Duodenal mucosa (tissue), 2 donors: ENCODE measurements around the gene SENP7.
A peak's percentile ranks its signal among the peaks of the same experiment; 100 is the strongest.

Experiments
- H3K27ac ChIP-seq: one replicate; pipeline ENCODE4 v1.7.0; 2013; ENCODE audit warnings: low read depth, low read length
- H3K27me3 ChIP-seq, 2 donors: one replicate each; pipeline ENCODE4 v1.7.0; 2013; ENCODE audit warnings: low read length in 2 of 2, control low read depth in 1 of 2; ENCODE audit not compliant: insufficient read depth in 2 of 2, control insufficient read depth in 1 of 2
- H3K36me3 ChIP-seq, 2 donors: one replicate each; pipeline ENCODE4 v1.7.0; 2013; ENCODE audit warnings: low read length in 2 of 2, control low read depth in 1 of 2; ENCODE audit not compliant: insufficient read depth in 2 of 2, control insufficient read depth in 1 of 2
- H3K4me1 ChIP-seq, 2 donors: one replicate each; pipeline ENCODE4 v1.7.0; 2013; ENCODE audit warnings: low read length in 2 of 2, control low read depth in 1 of 2; ENCODE audit not compliant: insufficient read depth in 2 of 2, control insufficient read depth in 1 of 2
- H3K4me3 ChIP-seq, 2 donors: one replicate each; pipeline ENCODE4 v1.7.0; 2013; ENCODE audit warnings: low read length in 2 of 2, low read depth in 1 of 2
- H3K9ac ChIP-seq, 2 donors: one replicate each; pipeline ENCODE4 v1.7.0; 2013; ENCODE audit warnings: low read length in 2 of 2, low read depth in 1 of 2
- H3K9me3 ChIP-seq, 2 donors: one replicate each; pipeline ENCODE4 v1.7.0; 2013; ENCODE audit warnings: low read length in 2 of 2, control low read depth in 1 of 2; ENCODE audit not compliant: control insufficient read depth in 1 of 2

The SENP7 gene

GRCh38 chr3:101387351-101387750 lies 125.7 kb downstream of the SENP7 start:
- H3K36me3 ChIP-seq: peaks cover 0 to 5% of the 10 kb centered on the region in 2 donors
- H3K27me3 ChIP-seq: no peaks in the 10 kb centered on the region
- no peak overlapping the region for H3K4me3 ChIP-seq
- H3K9me3 ChIP-seq: peaks cover 2 to 13% of the 10 kb centered on the region in 2 donors
- H3K9ac ChIP-seq: no peak overlapping the region
- peaks cover 0 to under 1% of the 10 kb centered on the region in 2 donors for H3K4me1 ChIP-seq
- no peak overlapping the region for H3K27ac ChIP-seq

GRCh38 chr3:101384426-101384825 lies 128.6 kb downstream of the SENP7 start:
- no peak overlapping the region for H3K27ac ChIP-seq
- H3K27me3 ChIP-seq: no peaks in the 10 kb centered on the region
- peaks cover 5 to 8% of the 10 kb centered on the region in 2 donors for H3K4me1 ChIP-seq
- H3K9ac ChIP-seq: no peak overlapping the region
- H3K9me3 ChIP-seq: peaks cover 0 to 11% of the 10 kb centered on the region in 2 donors
- H3K4me3 ChIP-seq: no peak overlapping the region
- H3K36me3 ChIP-seq: peaks cover 0 to 5% of the 10 kb centered on the region in 2 donors

- no peak overlapping the region for H3K4me3 ChIP-seq
- H3K27me3 ChIP-seq: no peaks in the 10 kb centered on the region
- H3K9me3 ChIP-seq: peaks cover 0 to 9% of the 10 kb centered on the region in 2 donors
- no peak overlapping the region for H3K27ac ChIP-seq
- H3K36me3 ChIP-seq: peaks cover 0 to 5% of the 10 kb centered on the region in 2 donors
- H3K4me1 ChIP-seq: peaks cover 5 to 8% of the 10 kb centered on the region in 2 donors
- no peak overlapping the region for H3K9ac ChIP-seq
Observed at GRCh38 chr3:101383656-101384055, 129.4 kb downstream of the SENP7 start.

- Histone ChIP-seq H3K4me3 (no peak overlapping the region), H3K27ac (no peak overlapping the region), H3K4me1 (peaks cover 5 to 12% of the 10 kb centered on the region in 2 donors), H3K9me3 (peaks cover 0 to 4% of the 10 kb centered on the region in 2 donors), H3K27me3 (no peaks in the 10 kb centered on the region), H3K36me3 (peaks cover 0 to 5% of the 10 kb centered on the region in 2 donors), H3K9ac (no peak overlapping the region)
Observed at GRCh38 chr3:101383156-101383575, 129.8 kb downstream of the SENP7 start.

GRCh38 chr3:101381809-101382208 lies 131.2 kb downstream of the SENP7 start:
- H3K4me1 ChIP-seq: peaks cover 16 to 25% of the 10 kb centered on the region in 2 donors
- peaks cover 0 to 4% of the 10 kb centered on the region in 2 donors for H3K9me3 ChIP-seq
- H3K27me3 ChIP-seq: no peaks in the 10 kb centered on the region
- H3K27ac ChIP-seq: no peak overlapping the region
- no peak overlapping the region for H3K9ac ChIP-seq
- no peak overlapping the region for H3K4me3 ChIP-seq
- H3K36me3 ChIP-seq: no peaks in the 10 kb centered on the region

GRCh38 chr3:101379658-101380376 lies 133.2 kb downstream of the SENP7 start:
- no peaks in the 10 kb centered on the region for H3K27me3 ChIP-seq
- H3K27ac ChIP-seq: no peak overlapping the region
- H3K9me3 ChIP-seq: peaks cover 0 to 4% of the 10 kb centered on the region in 2 donors
- H3K4me1 ChIP-seq: peaks cover 22 to 28% of the 10 kb centered on the region in 2 donors
- no peaks in the 10 kb centered on the region for H3K36me3 ChIP-seq
- no peak overlapping the region for H3K9ac ChIP-seq
- no peak overlapping the region for H3K4me3 ChIP-seq

- no peak overlapping the region for H3K4me3 ChIP-seq
- H3K27ac ChIP-seq: no peak overlapping the region
- no peak overlapping the region for H3K9ac ChIP-seq
- no peaks in the 10 kb centered on the region for H3K36me3 ChIP-seq
- no peaks in the 10 kb centered on the region for H3K27me3 ChIP-seq
- peaks cover 0 to 4% of the 10 kb centered on the region in 2 donors for H3K9me3 ChIP-seq
- peaks cover 22 to 28% of the 10 kb centered on the region in 2 donors for H3K4me1 ChIP-seq
Observed at GRCh38 chr3:101377796-101378195, 135.2 kb downstream of the SENP7 start.

GRCh38 chr3:101377209-101377608 lies 135.8 kb downstream of the SENP7 start:
- H3K4me1 ChIP-seq: peaks cover 20 to 28% of the 10 kb centered on the region in 2 donors
- no peak overlapping the region for H3K9ac ChIP-seq
- no peaks in the 10 kb centered on the region for H3K27me3 ChIP-seq
- peaks cover 0 to 4% of the 10 kb centered on the region in 2 donors for H3K9me3 ChIP-seq
- H3K36me3 ChIP-seq: no peaks in the 10 kb centered on the region
- no peak overlapping the region for H3K27ac ChIP-seq
- H3K4me3 ChIP-seq: no peak overlapping the region

GRCh38 chr3:101375586-101375985 lies 137.4 kb downstream of the SENP7 start:
- Histone ChIP-seq H3K36me3 (no peaks in the 10 kb centered on the region), H3K27ac (no peak overlapping the region), H3K9me3 (peaks cover 0 to 4% of the 10 kb centered on the region in 2 donors), H3K4me3 (peak overlapping the region in 1 of 2 donors; percentile 5), H3K27me3 (no peaks in the 10 kb centered on the region), H3K9ac (no peak overlapping the region), H3K4me1 (peaks cover 18 to 28% of the 10 kb centered on the region in 2 donors)

- Histone ChIP-seq H3K4me3 (no peak overlapping the region), H3K9me3 (peaks cover 0 to 5% of the 10 kb centered on the region in 2 donors), H3K36me3 (peaks cover 3 to 7% of the 10 kb centered on the region in 2 donors), H3K4me1 (no peaks in the 10 kb centered on the region), H3K9ac (no peak overlapping the region), H3K27ac (no peak overlapping the region), H3K27me3 (no peaks in the 10 kb centered on the region)
Observed at GRCh38 chr3:101362406-101362805, 150.6 kb downstream of the SENP7 start.
